Measurements from ENCODE around the gene RELN. TPM values are rescaled to one million over a fixed set of nuclear protein-coding genes. Genes with fewer than 3 reads are reported as not detected.
"Not testable (repeated sequence)": the region's sequence is repeated elsewhere in the genome, so short reads cannot be mapped to it uniquely, and the experiment has no call there.

The RELN gene
- total and polyA plus RNA-seq, 9 donors: 2.1 to 31.3 (median 8.2) TPM

DNA sequence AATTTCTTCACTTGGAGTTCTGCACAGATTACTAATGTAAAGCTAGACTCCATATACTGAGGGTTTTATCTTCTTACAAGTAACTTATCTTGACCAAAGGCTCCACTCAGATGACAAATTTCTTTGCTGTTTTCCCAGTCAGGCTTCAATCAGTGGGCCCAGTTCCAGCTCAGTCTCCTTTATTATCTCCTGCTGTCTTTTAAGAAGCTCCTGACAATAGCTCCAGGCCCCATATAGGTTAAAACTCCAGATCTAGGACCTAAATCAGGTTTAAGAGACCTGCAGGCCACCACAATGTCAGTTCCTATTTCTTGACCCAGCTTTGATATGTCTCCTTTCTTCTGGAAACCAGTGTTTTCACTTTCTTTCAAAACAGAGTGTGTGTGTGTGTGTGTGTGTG lies 165.2 kb downstream of the RELN start:
- Histone ChIP-seq H3K27ac (ENCODE audit: low read length) (no peak overlapping the region), H3K36me3 (ENCODE audit: control insufficient read depth, insufficient read depth, low read length) (no peaks in the 10 kb centered on the region), H3K9me3 (replicated peaks; ENCODE audit: control insufficient read depth, low read depth, low read length) (no peaks in the 10 kb centered on the region), H3K27me3 (ENCODE audit: control insufficient read depth, insufficient read depth, low read length) (no peaks in the 10 kb centered on the region), H3K4me1 (ENCODE audit: control insufficient read depth, insufficient read depth, low read length) (no peaks in the 10 kb centered on the region), H3K4me3 (ENCODE audit: low read length) (no peak overlapping the region)
- DNase-seq: no peak

GRCh38 chr7:103823084-103823483 lies 166.4 kb downstream of the RELN start:
- WGBS (ENCODE audit: insufficient coverage): no CpG with 5 or more reads among the region's 1 CpG
- no peak for DNase-seq
- Histone ChIP-seq H3K27ac (ENCODE audit: low read length) (no peak overlapping the region), H3K4me1 (ENCODE audit: control insufficient read depth, insufficient read depth, low read length) (no peaks in the 10 kb centered on the region), H3K4me3 (ENCODE audit: low read length) (no peak overlapping the region), H3K27me3 (ENCODE audit: control insufficient read depth, insufficient read depth, low read length) (no peaks in the 10 kb centered on the region), H3K36me3 (ENCODE audit: control insufficient read depth, insufficient read depth, low read length) (no peaks in the 10 kb centered on the region), H3K9me3 (replicated peaks; ENCODE audit: control insufficient read depth, low read depth, low read length) (no peaks in the 10 kb centered on the region)

DNA sequence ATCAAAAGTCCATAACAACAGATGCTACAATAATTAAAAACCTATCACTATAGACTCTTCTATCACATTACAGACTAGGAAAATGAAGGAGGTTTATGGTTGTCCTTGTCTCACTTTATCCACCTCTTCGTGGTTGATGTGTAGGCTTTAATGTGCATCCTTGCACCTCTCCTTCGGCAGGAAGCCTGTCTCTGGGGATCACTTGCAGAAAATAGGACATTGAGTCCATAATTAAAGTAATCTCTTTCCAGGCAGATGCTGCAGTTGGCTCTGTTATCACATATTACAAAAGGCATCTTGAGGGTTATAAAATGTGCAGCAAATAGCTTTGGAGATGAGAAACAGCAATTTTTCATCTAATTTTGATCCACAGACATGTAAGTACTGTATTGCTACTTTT lies 168.4 kb downstream of the RELN start:
- Histone ChIP-seq H3K36me3 (ENCODE audit: control insufficient read depth, insufficient read depth, low read length) (no peaks in the 10 kb centered on the region), H3K9me3 (replicated peaks; ENCODE audit: control insufficient read depth, low read depth, low read length) (no peaks in the 10 kb centered on the region), H3K4me3 (ENCODE audit: low read length) (no peak overlapping the region), H3K27ac (ENCODE audit: low read length) (no peak overlapping the region), H3K27me3 (ENCODE audit: control insufficient read depth, insufficient read depth, low read length) (no peaks in the 10 kb centered on the region), H3K4me1 (ENCODE audit: control insufficient read depth, insufficient read depth, low read length) (no peaks in the 10 kb centered on the region)
- no CpG with 5 or more reads among the region's 2 CpGs for WGBS (ENCODE audit: insufficient coverage)
- DNase-seq: no peak

DNA sequence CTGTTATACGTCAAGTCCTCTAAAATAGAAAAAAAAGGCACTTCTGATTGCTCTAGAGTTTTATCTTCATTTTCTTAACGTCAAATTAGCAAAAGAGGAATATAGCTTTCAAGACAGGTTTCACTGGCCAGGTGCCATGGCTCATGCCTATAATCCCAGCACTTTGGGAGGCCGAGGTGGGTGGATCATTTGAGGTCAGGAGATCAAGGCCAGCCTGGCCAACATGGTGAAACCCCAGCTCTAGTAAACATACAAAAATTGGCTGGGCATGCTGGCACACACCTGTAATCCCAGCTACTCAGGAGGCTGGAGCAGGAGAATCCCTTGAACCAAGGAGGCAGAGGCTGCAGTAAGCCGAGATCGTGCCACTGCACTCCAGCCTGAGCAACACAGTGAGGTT lies 173.5 kb downstream of the RELN start:
- H3K27me3 ChIP-seq (ENCODE audit: control insufficient read depth, insufficient read depth, low read length); H3K9me3 ChIP-seq (replicated peaks; ENCODE audit: control insufficient read depth, low read depth, low read length); H3K4me3 ChIP-seq (ENCODE audit: low read length); DNase-seq; H3K27ac ChIP-seq (ENCODE audit: low read length); H3K36me3 ChIP-seq (ENCODE audit: control insufficient read depth, insufficient read depth, low read length); H3K4me1 ChIP-seq (ENCODE audit: control insufficient read depth, insufficient read depth, low read length): not testable (repeated sequence)
- WGBS (ENCODE audit: insufficient coverage): no CpG with 5 or more reads among the region's 5 CpGs

DNA sequence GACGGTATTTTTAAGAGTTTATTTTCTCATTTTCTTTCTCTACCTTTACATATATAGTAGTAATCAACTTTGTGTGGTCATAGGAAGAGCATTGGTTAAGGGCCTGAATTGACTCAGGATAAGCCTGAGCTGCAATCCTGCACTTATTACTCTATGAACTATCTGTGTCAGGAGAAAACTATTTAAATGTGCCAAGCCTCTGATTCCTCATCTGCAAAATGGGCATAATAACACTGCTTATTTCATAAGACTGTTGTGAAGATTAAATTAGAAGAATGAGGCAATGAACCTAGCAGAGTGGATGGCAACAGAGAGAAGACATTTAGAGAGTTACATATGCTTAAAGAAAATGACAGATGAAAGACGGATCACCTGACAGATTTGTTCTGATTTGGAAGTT lies 175.5 kb downstream of the RELN start:
- no peak for DNase-seq
- Histone ChIP-seq H3K9me3 (replicated peaks; ENCODE audit: control insufficient read depth, low read depth, low read length) (no peaks in the 10 kb centered on the region), H3K4me3 (ENCODE audit: low read length) (no peak overlapping the region), H3K27ac (ENCODE audit: low read length) (no peak overlapping the region), H3K4me1 (ENCODE audit: control insufficient read depth, insufficient read depth, low read length) (no peaks in the 10 kb centered on the region), H3K36me3 (ENCODE audit: control insufficient read depth, insufficient read depth, low read length) (no peaks in the 10 kb centered on the region), H3K27me3 (ENCODE audit: control insufficient read depth, insufficient read depth, low read length) (no peaks in the 10 kb centered on the region)
- WGBS (ENCODE audit: insufficient coverage): no CpG with 5 or more reads among the region's 2 CpGs

- H3K36me3 ChIP-seq (ENCODE audit: control insufficient read depth, insufficient read depth, low read length): no peaks in the 10 kb centered on the region
- H3K4me3 ChIP-seq (ENCODE audit: low read length): no peak overlapping the region
- no peaks in the 10 kb centered on the region for H3K4me1 ChIP-seq (ENCODE audit: control insufficient read depth, insufficient read depth, low read length)
- no peak for DNase-seq
- no peaks in the 10 kb centered on the region for H3K27me3 ChIP-seq (ENCODE audit: control insufficient read depth, insufficient read depth, low read length)
- H3K9me3 ChIP-seq (replicated peaks; ENCODE audit: control insufficient read depth, low read depth, low read length): no peaks in the 10 kb centered on the region
- H3K27ac ChIP-seq (ENCODE audit: low read length): no peak overlapping the region
- WGBS (ENCODE audit: insufficient coverage): 40% methylated on average over 1 of the region's 2 CpGs
Measured at GRCh38 chr7:103811997-103812396, 177.5 kb downstream of the RELN start.

- Histone ChIP-seq H3K9me3 (replicated peaks; ENCODE audit: control insufficient read depth, low read depth, low read length) (no peaks in the 10 kb centered on the region), H3K27ac (ENCODE audit: low read length) (no peak overlapping the region), H3K36me3 (ENCODE audit: control insufficient read depth, insufficient read depth, low read length) (no peaks in the 10 kb centered on the region), H3K27me3 (ENCODE audit: control insufficient read depth, insufficient read depth, low read length) (no peaks in the 10 kb centered on the region), H3K4me3 (ENCODE audit: low read length) (no peak overlapping the region), H3K4me1 (ENCODE audit: control insufficient read depth, insufficient read depth, low read length) (no peaks in the 10 kb centered on the region)
- no CpG with 5 or more reads among the region's 5 CpGs for WGBS (ENCODE audit: insufficient coverage)
- DNase-seq: no peak
Measured at GRCh38 chr7:103811290-103811689, 178.2 kb downstream of the RELN start.

DNA sequence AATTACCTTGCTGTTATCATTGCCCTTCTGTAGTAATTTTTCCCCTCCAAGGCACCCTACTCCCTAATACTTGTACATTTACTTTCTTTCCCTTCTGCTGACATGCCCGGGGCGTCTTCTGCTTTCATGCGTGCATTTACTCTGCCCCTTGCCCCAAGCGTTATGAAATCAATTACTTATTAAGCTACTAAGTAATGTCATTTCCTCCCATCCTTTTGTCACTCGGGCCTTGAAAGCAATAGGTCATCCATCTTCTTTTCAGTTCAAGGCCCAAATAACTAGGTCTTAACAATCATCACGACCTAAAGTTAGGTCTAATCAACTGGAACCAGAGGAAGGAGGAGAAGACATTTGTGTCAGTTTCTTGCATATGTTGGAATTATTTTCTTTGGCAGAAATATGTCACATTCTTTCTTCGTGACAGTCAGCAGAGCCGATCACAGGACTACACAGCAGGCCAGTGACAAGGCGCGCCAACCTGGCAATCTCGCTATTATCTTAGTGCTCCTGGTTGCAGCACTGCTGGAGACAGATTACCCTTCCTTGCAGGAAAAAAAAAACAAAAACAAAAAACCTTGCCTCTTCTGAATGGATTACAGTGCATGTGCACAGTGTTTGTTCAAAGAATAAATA lies 179.2 kb downstream of the RELN start:
- Histone ChIP-seq H3K4me1 (ENCODE audit: control insufficient read depth, insufficient read depth, low read length) (no peaks in the 10 kb centered on the region), H3K9me3 (replicated peaks; ENCODE audit: control insufficient read depth, low read depth, low read length) (no peaks in the 10 kb centered on the region), H3K27me3 (ENCODE audit: control insufficient read depth, insufficient read depth, low read length) (no peaks in the 10 kb centered on the region), H3K4me3 (ENCODE audit: low read length) (no peak overlapping the region), H3K27ac (ENCODE audit: low read length) (no peak overlapping the region), H3K36me3 (ENCODE audit: control insufficient read depth, insufficient read depth, low read length) (no peaks in the 10 kb centered on the region)
- no peak for DNase-seq
- 62% methylated on average over 9 of the region's 11 CpGs for WGBS (ENCODE audit: insufficient coverage)

- Histone ChIP-seq H3K27ac (ENCODE audit: low read length) (no peak overlapping the region), H3K4me1 (ENCODE audit: control insufficient read depth, insufficient read depth, low read length) (no peaks in the 10 kb centered on the region), H3K9me3 (replicated peaks; ENCODE audit: control insufficient read depth, low read depth, low read length) (no peaks in the 10 kb centered on the region), H3K36me3 (ENCODE audit: control insufficient read depth, insufficient read depth, low read length) (no peaks in the 10 kb centered on the region), H3K4me3 (ENCODE audit: low read length) (no peak overlapping the region), H3K27me3 (ENCODE audit: control insufficient read depth, insufficient read depth, low read length) (no peaks in the 10 kb centered on the region)
- 63% methylated on average over 4 of the region's 6 CpGs for WGBS (ENCODE audit: insufficient coverage)
- no peak for DNase-seq
Measured at GRCh38 chr7:103809229-103809994, 180.0 kb downstream of the RELN start.

- Histone ChIP-seq H3K9me3 (replicated peaks; ENCODE audit: control insufficient read depth, low read depth, low read length) (no peaks in the 10 kb centered on the region), H3K27ac (ENCODE audit: low read length) (no peak overlapping the region), H3K36me3 (ENCODE audit: control insufficient read depth, insufficient read depth, low read length) (no peaks in the 10 kb centered on the region), H3K4me1 (ENCODE audit: control insufficient read depth, insufficient read depth, low read length) (no peaks in the 10 kb centered on the region), H3K4me3 (ENCODE audit: low read length) (no peak overlapping the region), H3K27me3 (ENCODE audit: control insufficient read depth, insufficient read depth, low read length) (no peaks in the 10 kb centered on the region)
- no CpG with 5 or more reads among the region's 2 CpGs for whole genome bisulfite sequencing (ENCODE audit: insufficient coverage)
- DNase-seq: no peak
Measured at GRCh38 chr7:103805346-103805745, 184.1 kb downstream of the RELN start.
